Measurements from ENCODE around the gene KYAT1.

Gene KYAT1

DNA sequence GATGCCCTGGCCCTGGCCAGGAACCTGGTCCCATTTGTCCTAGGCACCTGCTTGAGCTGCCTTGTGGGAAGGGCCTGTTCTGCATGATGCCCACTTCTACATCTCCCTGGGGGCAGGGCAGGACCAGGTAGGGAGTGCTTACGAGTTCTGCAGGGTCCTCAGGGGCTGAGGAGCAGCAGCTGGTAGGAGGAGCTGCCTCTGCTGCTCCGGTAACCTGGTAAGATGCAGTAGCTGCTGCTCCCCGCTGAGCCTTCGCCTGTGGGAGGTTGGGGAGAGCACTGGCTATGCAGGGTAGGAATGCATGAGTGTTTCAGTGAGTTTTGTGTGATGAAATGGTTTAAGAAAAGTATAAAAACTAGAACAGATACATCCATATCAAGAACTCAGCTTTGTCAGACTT lies 13.8 kb upstream of the KYAT1 start:
- Histone ChIP-seq H3K4me1 (ENCODE audit: control insufficient read depth, insufficient read depth, low read length, poor library complexity, severe bottlenecking) (peaks cover 30% of the 10 kb centered on the region), H3K4me3 (ENCODE audit: extremely low read depth, insufficient read depth, low read length, poor library complexity, severe bottlenecking) (no peak overlapping the region), H3K36me3 (ENCODE audit: control insufficient read depth, insufficient read depth, low read length) (peaks cover 97% of the 10 kb centered on the region), H3K9me3 (ENCODE audit: control insufficient read depth, low read length) (no peaks in the 10 kb centered on the region), H3K27ac (ENCODE audit: low read depth, low read length, severe bottlenecking) (no peak overlapping the region)
- WGBS, 2 experiments (ENCODE audit: insufficient coverage in 2 of 2): 33 to 60% methylated on average over 3 of the region's 4 CpGs

DNA sequence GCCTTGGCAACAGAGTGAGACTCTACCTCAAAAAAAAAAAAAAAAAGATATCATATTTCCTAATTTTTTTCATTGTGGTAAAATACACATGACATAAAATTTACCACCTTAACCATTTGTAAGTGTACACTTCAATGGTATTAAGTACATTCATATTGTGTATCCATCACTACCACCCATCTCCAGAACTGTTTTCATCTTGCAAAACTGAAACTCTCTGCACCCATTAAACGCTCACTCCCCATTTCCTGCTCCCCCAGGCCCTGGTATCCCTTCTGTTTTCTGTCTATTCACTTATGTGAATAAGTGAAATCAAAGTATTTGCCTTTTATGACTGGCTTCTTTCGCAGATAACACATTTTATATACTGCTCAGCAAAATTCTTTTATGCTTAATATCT lies 13.0 kb upstream of the KYAT1 start:
- H3K4me1 ChIP-seq (ENCODE audit: control insufficient read depth, insufficient read depth, low read length, poor library complexity, severe bottlenecking): peaks cover 24% of the 10 kb centered on the region
- H3K36me3 ChIP-seq (ENCODE audit: control insufficient read depth, insufficient read depth, low read length): peaks cover 95% of the 10 kb centered on the region
- H3K27ac ChIP-seq (ENCODE audit: low read depth, low read length, severe bottlenecking): no peak overlapping the region
- WGBS, 2 experiments (ENCODE audit: insufficient coverage in 2 of 2): no CpG with 5 or more reads among the region's 2 CpGs
- H3K9me3 ChIP-seq (ENCODE audit: control insufficient read depth, low read length): no peaks in the 10 kb centered on the region
- no peak overlapping the region for H3K4me3 ChIP-seq (ENCODE audit: extremely low read depth, insufficient read depth, low read length, poor library complexity, severe bottlenecking)

DNA sequence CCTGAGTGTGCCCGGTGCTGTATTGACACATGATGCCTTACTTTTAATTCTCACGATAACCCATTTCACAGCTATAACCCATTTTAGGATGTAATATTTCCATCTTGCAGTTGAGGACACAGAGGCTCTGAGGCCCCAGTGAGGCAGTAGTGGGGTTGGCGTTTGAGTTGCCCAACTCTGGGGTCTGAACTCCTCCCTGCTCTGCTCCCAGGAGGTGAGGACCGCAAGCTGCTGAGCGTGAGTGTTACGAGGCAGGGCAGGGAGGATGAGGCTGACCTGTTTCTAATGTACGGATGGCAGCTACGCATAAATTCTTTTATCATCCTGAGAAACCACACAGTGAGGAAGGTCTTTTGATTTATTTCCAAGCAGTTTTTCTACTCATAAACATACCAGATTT lies 11.6 kb upstream of the KYAT1 start:
- Histone ChIP-seq H3K9me3 (ENCODE audit: control insufficient read depth, low read length) (no peaks in the 10 kb centered on the region), H3K36me3 (ENCODE audit: control insufficient read depth, insufficient read depth, low read length) (peaks cover 95% of the 10 kb centered on the region), H3K27ac (ENCODE audit: low read depth, low read length, severe bottlenecking) (no peak overlapping the region), H3K4me3 (ENCODE audit: extremely low read depth, insufficient read depth, low read length, poor library complexity, severe bottlenecking) (no peak overlapping the region), H3K4me1 (ENCODE audit: control insufficient read depth, insufficient read depth, low read length, poor library complexity, severe bottlenecking) (peaks cover 18% of the 10 kb centered on the region)
- WGBS, 2 experiments (ENCODE audit: insufficient coverage in 2 of 2): 100% methylated on average over 3 to 7 of the region's 8 CpGs

DNA sequence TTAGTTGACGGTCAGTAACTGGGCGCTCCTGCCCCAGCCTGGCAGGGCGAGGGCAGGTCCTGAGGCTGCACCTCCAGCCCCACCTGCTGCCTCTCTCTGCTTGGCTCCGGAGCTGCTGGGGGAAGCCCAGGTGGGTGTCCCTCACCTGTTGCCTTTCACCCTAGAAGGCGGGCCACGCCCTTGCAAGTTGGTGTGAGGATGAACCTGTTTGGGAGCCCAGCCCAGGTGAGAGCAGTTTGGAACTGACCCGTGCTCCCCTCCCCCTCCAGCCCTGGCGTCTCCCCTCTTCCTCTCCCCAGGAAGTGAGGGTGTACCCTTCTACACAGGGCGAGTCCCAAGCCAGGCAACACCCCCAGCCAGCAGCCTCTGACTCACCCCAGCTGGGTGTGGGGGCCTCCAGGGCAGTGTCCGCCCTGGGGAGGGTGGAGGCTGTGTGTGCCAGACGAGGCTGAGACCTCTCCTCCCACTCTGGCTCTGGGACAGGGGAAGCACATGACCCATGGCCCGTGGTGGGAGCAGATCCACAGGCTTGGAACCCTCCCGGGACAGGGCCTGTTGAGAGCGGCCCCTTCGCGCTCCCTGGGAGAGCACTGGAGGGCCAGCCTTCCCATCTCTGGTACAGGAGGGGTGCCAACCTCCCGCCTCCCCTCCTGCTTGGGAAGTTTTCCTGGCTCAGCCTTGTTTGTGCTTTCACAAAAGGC lies 10.6 kb upstream of the KYAT1 start:
- Histone ChIP-seq H3K4me3 (ENCODE audit: extremely low read depth, insufficient read depth, low read length, poor library complexity, severe bottlenecking) (no peak overlapping the region), H3K4me1 (ENCODE audit: control insufficient read depth, insufficient read depth, low read length, poor library complexity, severe bottlenecking) (peaks cover 22% of the 10 kb centered on the region), H3K9me3 (ENCODE audit: control insufficient read depth, low read length) (no peaks in the 10 kb centered on the region), H3K27ac (ENCODE audit: low read depth, low read length, severe bottlenecking) (peak overlapping the region; percentile 53), H3K36me3 (ENCODE audit: control insufficient read depth, insufficient read depth, low read length) (peaks cover 89% of the 10 kb centered on the region)
- WGBS, 2 experiments (ENCODE audit: insufficient coverage in 2 of 2): 90 to 92% methylated on average over 7 to 13 of the region's 17 CpGs

DNA sequence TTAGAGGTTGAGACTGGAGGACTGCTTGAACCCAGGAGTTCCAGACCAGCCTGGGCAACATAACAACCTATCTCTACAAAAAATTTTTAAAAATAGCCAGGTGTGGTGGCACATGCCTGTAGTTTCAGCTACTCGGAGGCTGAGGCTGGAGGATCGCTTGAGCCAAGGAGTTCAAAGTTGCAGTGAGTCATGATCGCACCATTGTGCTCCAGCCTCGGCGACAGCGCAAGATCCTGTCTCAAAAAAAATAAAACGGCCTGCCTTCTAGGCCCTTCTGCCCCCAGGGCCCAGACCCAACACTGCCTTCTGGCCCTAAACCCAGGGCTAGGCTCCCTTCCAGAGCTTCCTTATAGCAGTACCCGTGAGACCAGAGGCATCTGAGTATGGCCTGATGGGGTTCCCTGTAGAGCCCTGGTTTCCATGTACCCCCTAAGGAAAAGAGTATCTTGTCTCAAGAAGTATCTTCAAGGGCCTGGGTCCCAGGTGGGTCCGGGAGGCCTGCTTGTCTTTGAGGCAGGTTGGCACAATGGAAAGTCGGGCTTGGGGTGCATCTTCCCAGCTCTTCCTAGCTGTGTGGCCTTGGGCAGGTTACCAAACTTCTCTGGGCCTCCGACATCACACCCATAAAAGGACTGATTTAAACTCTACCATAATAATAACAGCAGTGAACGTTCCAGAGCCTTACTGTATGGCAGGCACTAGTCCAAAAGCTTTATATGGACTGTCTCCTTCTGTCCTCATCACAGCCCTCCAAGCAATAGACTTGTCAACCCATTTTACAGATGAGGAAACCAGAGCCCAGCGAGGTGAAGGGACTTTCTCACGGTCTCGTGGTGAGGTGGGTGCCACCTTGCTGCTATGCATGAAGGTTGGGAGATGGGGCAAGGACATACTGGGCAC lies 9.8 kb upstream of the KYAT1 start:
- Histone ChIP-seq H3K36me3 (ENCODE audit: control insufficient read depth, insufficient read depth, low read length) (peaks cover 89% of the 10 kb centered on the region), H3K4me3 (ENCODE audit: extremely low read depth, insufficient read depth, low read length, poor library complexity, severe bottlenecking) (no peak overlapping the region), H3K9me3 (ENCODE audit: control insufficient read depth, low read length) (no peaks in the 10 kb centered on the region), H3K4me1 (ENCODE audit: control insufficient read depth, insufficient read depth, low read length, poor library complexity, severe bottlenecking) (peaks cover 22% of the 10 kb centered on the region), H3K27ac (ENCODE audit: low read depth, low read length, severe bottlenecking) (no peak overlapping the region)
- 96 to 98% methylated on average over 14 to 15 of the region's 15 CpGs for WGBS, 2 experiments (ENCODE audit: insufficient coverage in 2 of 2)

DNA sequence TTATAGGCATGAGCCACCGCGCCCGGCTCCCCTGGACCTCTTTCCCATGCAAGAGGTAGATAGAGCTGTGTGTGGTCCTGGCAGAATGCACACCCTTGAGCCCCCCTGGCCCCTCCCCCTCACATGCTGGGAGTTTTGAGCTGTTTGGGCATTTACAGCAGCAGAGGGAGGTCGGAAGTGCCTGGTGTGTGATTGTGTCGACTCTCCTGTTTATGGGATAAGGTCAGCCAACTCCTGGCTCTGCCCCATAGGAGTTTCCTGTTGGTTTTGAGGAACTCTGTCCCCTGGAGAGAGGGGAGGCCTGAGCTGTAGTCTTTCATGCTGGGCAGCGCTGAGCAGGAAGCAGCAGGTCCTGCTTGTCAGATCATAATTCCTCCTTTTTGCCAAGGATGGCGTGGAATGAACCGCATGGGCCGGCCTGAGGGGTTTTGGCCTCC lies 6.2 kb upstream of the KYAT1 start:
- WGBS, 2 experiments (ENCODE audit: insufficient coverage in 2 of 2): 26 to 30% methylated on average over 6 to 9 of the region's 9 CpGs
- Histone ChIP-seq H3K36me3 (ENCODE audit: control insufficient read depth, insufficient read depth, low read length) (peaks cover 82% of the 10 kb centered on the region), H3K4me1 (ENCODE audit: control insufficient read depth, insufficient read depth, low read length, poor library complexity, severe bottlenecking) (peaks cover 51% of the 10 kb centered on the region), H3K27ac (ENCODE audit: low read depth, low read length, severe bottlenecking) (peak overlapping the region; percentile 45), H3K4me3 (ENCODE audit: extremely low read depth, insufficient read depth, low read length, poor library complexity, severe bottlenecking) (no peak overlapping the region), H3K9me3 (ENCODE audit: control insufficient read depth, low read length) (no peaks in the 10 kb centered on the region)

DNA sequence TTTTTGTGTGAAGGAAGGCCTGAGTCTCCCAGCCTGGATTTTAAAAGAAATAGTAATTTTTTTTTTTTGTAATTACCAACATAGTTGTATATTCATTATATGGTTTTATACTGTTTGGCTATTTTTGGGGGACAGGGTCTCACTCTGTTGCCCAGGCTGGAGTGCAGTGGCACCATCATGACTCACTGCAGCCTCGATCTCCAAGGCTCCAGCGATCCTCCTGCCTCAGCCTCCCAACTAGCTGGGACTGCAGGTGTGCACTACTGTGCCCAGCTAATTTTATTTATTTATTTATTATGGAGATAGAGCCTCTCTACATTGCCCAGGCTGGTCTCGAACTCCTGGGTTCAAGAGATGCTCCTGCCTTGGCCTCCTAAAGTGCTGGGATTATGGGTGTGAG lies 5.3 kb upstream of the KYAT1 start:
- Histone ChIP-seq H3K4me3 (ENCODE audit: extremely low read depth, insufficient read depth, low read length, poor library complexity, severe bottlenecking) (no peak overlapping the region), H3K4me1 (ENCODE audit: control insufficient read depth, insufficient read depth, low read length, poor library complexity, severe bottlenecking) (peaks cover 47% of the 10 kb centered on the region), H3K9me3 (ENCODE audit: control insufficient read depth, low read length) (no peaks in the 10 kb centered on the region), H3K27ac (ENCODE audit: low read depth, low read length, severe bottlenecking) (peak overlapping the region; percentile 78), H3K36me3 (ENCODE audit: control insufficient read depth, insufficient read depth, low read length) (peaks cover 73% of the 10 kb centered on the region)
- 100% methylated on average over 1 to 2 of the region's 3 CpGs for WGBS, 2 experiments (ENCODE audit: insufficient coverage in 2 of 2)

DNA sequence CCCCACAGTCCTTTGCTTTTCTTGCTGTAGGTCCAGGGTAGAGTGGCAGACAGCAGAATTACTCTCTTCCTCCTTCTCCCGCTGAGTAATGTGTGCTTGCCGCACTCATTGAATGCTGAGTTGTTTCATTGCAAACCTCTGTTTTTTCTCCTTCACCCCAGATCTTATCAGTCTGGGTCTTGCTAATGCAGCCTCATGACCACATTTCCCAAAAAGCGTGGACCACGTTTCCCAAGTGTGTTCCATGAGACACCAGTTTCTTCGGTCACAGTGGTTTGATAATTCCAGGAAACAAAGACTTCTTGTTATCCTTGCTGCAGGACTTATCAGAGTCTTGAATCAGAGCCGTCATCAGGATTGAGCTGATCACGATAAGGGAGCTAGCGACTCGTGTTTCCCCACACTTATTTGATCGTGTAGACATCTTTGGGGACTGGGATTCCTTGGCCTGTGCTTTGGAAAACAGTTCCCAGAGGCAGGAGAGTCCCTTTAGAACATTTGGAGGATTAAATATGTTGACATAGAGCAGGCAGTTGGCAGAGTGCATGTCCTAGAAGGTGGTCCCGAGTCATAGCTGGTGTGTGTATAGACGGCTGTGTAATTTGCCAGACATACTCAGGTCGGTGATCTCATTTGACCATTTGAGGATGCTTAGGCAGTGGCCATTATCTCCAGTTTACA lies 4.6 kb upstream of the KYAT1 start:
- Histone ChIP-seq H3K9me3 (ENCODE audit: control insufficient read depth, low read length) (no peaks in the 10 kb centered on the region), H3K4me1 (ENCODE audit: control insufficient read depth, insufficient read depth, low read length, poor library complexity, severe bottlenecking) (peaks cover 44% of the 10 kb centered on the region), H3K4me3 (ENCODE audit: extremely low read depth, insufficient read depth, low read length, poor library complexity, severe bottlenecking) (no peak overlapping the region), H3K27ac (ENCODE audit: low read depth, low read length, severe bottlenecking) (peak overlapping the region; percentile 78), H3K36me3 (ENCODE audit: control insufficient read depth, insufficient read depth, low read length) (peaks cover 66% of the 10 kb centered on the region)
- WGBS, 2 experiments (ENCODE audit: insufficient coverage in 2 of 2): 83 to 86% methylated on average over 12 to 13 of the region's 13 CpGs

DNA sequence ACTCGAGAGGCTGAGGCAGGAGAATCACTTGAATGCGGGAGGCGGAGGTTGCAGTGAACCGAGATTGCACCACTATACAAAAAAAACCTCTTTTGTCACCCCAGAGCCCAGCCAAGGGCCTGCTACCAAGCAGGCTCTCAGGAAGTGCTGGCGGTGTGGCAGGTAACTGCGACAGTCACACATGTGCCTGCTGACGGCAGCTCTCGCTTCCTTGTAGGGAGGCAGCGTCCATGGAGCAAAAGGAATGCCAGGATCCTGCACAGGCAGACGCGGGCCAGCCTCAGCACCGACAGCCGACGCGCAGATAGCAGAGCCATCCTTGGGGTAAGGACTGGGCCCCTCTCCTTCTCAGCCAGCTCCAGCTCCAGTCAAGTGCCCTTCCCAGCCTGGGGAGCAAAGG lies 4.0 kb upstream of the KYAT1 start:
- peak overlapping the region; percentile 78 for H3K27ac ChIP-seq (ENCODE audit: low read depth, low read length, severe bottlenecking)

DNA sequence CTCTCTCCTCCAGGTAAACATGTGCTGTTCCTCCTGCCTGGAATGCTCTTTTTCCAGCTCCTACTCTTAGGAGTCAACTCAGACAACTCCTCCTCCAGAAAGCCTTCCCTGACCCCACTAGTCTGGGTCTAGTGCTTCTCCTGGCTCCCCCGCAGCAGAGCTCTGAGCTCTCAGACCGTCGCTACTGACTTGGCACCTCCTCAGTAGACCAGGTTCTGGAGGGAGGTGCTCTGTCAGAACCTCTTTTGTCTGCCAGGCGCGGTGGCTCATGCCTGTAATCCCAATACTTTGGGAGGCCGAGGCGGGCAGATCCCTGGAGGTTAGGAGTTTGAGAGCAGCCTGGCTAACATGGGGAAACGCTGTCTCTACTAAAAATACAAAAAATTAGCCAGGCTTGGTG lies 3.6 kb upstream of the KYAT1 start:
- peak overlapping the region; percentile 78 for H3K27ac ChIP-seq (ENCODE audit: low read depth, low read length, severe bottlenecking)
- no peak overlapping the region for H3K4me3 ChIP-seq (ENCODE audit: extremely low read depth, insufficient read depth, low read length, poor library complexity, severe bottlenecking)
- 83 to 88% methylated on average over 5 to 6 of the region's 8 CpGs for WGBS, 2 experiments (ENCODE audit: insufficient coverage in 2 of 2)
- H3K9me3 ChIP-seq (ENCODE audit: control insufficient read depth, low read length): no peaks in the 10 kb centered on the region
- H3K36me3 ChIP-seq (ENCODE audit: control insufficient read depth, insufficient read depth, low read length): peaks cover 56% of the 10 kb centered on the region
- H3K4me1 ChIP-seq (ENCODE audit: control insufficient read depth, insufficient read depth, low read length, poor library complexity, severe bottlenecking): peaks cover 44% of the 10 kb centered on the region

More for the DNA sequence above, 4.0 kb upstream of the KYAT1 start:
- Histone ChIP-seq H3K4me1 (ENCODE audit: control insufficient read depth, insufficient read depth, low read length, poor library complexity, severe bottlenecking) (peaks cover 44% of the 10 kb centered on the region), H3K36me3 (ENCODE audit: control insufficient read depth, insufficient read depth, low read length) (peaks cover 61% of the 10 kb centered on the region), H3K4me3 (ENCODE audit: extremely low read depth, insufficient read depth, low read length, poor library complexity, severe bottlenecking) (no peak overlapping the region), H3K9me3 (ENCODE audit: control insufficient read depth, low read length) (no peaks in the 10 kb centered on the region)
- 88 to 91% methylated on average over 13 to 15 of the region's 15 CpGs for WGBS, 2 experiments (ENCODE audit: insufficient coverage in 2 of 2)

Measured in mesodermal cell (in vitro differentiated cells).